BJ (cell line): ENCODE results near the gene MRPL40. TPM values are rescaled to one million over a fixed set of nuclear protein-coding genes. Genes with fewer than 3 reads are reported as not detected.

ENCODE experiments used
- CTCF ChIA-PET: fragments of 350-600 bp; formaldehyde crosslinking; extraction: SDS; loops from one replicate; lab custom pipeline; 2021; ENCODE audit warnings: antibody characterized with exemption, inconsistent platforms; lab: Yijun Ruan, JAX
- POLR2A ChIA-PET: fragments of 300-600 bp; sonication (Branson Sonifier 250); formaldehyde crosslinking; extraction: SDS; loops from one replicate; lab custom pipeline; 2021; ENCODE audit warnings: antibody characterized with exemption; lab: Charles Lee
- DNase-seq: peaks from one replicate; pipeline ENCODE4 v3.0.0-alpha.2; 2011; ENCODE audit warnings: low read depth
- H3K27me3 ChIP-seq: 2 replicates; pipeline ENCODE4 v1.6.0; 2011; ENCODE audit warnings: low read length; ENCODE audit not compliant: control insufficient read depth, insufficient read depth
- H3K36me3 ChIP-seq: 2 replicates; pipeline ENCODE4 v1.5.1; 2011; ENCODE audit warnings: low read length; ENCODE audit not compliant: control insufficient read depth, insufficient read depth
- H3K4me3 ChIP-seq: 2 replicates; pipeline ENCODE4 v1.5.1; 2011; ENCODE audit warnings: low read depth, mild to moderate bottlenecking, control low read depth, low read length
- polyA plus RNA-seq: library from polyadenylated mRNA; depleted of rRNA; stranded (reverse); fragments of >200 nt; gene quantifications from 2 replicates; pipeline ENCODE4 v1.2.3, GENCODE V29; 2011
- TF ChIP-seq, protein P1 (sequence below): IDR thresholded peaks from 2 replicates; pipeline ENCODE4 v1.5.1; 2011; ENCODE audit warnings: low read depth, mild to moderate bottlenecking, control low read depth, inconsistent platforms, low read length, moderate library complexity; ENCODE audit not compliant: insufficient read depth

MRPL40 gene
- polyA plus RNA-seq, 1 experiment, result 35.5 TPM

DNA sequence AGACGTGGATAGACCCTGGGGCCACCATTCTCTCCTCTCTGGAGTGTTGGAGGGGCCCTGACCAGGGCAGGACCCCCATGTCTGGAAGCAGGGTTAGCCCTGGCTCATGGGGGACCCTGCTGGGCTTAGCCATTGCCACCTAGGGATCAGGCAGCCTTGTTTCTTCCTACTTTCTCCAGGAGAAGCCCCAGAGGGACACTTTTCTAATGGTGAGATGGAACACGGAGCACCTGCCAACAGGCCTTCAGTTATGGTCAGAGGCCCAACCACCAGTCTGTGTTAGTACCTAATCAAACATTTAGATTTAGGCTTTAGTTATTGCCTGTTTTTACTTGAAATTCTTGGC lies 17.1 kb downstream of the MRPL40 start:
- CTCF ChIA-PET, result interaction anchor here (0.6 to 0.7 kb wide), 2 partner anchors 18 to 123 kb away, joined by 3 read pairs; no protein-coding TSS in a partner anchor
- Histone ChIP-seq H3K4me3 (no peak overlapping the region), H3K27me3 (no peaks in the 10 kb centered on the region), H3K36me3 (peaks cover 10% of the 10 kb centered on the region)
- POLR2A ChIA-PET, result no interaction called here
- DNase-seq, result no peak
- TF ChIP-seq, protein P1, sequence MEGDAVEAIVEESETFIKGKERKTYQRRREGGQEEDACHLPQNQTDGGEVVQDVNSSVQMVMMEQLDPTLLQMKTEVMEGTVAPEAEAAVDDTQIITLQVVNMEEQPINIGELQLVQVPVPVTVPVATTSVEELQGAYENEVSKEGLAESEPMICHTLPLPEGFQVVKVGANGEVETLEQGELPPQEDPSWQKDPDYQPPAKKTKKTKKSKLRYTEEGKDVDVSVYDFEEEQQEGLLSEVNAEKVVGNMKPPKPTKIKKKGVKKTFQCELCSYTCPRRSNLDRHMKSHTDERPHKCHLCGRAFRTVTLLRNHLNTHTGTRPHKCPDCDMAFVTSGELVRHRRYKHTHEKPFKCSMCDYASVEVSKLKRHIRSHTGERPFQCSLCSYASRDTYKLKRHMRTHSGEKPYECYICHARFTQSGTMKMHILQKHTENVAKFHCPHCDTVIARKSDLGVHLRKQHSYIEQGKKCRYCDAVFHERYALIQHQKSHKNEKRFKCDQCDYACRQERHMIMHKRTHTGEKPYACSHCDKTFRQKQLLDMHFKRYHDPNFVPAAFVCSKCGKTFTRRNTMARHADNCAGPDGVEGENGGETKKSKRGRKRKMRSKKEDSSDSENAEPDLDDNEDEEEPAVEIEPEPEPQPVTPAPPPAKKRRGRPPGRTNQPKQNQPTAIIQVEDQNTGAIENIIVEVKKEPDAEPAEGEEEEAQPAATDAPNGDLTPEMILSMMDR, result no peak

DNA sequence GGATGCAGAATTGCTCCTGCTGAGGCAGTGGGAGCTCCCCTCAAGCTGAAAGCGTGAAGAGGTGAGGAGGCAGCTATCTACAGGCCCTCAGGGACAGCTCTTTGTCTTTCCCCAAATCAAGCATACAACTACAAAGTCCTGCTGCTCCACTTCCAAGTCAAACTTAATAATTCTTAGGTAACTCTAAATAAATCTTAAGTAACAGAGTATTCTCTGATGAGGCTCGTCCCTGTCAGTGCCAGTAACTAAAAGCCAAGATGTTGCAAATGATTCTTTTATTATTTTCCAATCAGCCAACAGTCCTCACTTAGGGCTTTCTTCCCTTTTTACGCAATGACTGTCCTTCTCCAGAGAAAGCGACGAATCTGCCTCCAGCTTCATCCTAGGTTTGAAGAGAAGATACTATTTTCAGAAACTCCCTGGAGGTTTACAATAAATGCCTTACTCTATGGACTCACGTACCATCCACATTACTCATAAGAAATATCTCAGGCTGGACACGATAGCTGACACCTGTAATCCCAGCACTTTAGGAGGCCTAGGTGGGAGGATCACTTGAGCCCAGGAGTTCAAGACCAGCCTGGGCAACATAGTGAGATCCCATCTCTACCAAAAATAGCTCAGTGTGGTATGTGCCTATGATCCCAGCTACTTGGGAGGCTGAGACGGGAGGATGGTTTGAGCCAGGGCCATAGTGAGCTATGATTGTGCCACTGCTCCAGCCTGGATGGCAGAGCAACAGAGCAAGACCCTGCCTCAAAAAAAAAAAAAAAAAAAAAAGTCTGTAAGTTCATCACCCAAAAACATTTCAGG lies 18.2 kb downstream of the MRPL40 start:
- Histone ChIP-seq H3K27me3 (no peaks in the 10 kb centered on the region), H3K4me3 (no peak overlapping the region), H3K36me3 (peaks cover 16% of the 10 kb centered on the region)
- DNase-seq, result no peak
- POLR2A ChIA-PET, result no interaction called here
- TF ChIP-seq, protein P1, result no peak
- CTCF ChIA-PET, result interaction anchor here (0.6 to 1.6 kb wide), 6 partner anchors 13 to 179 kb away, joined by 3 to 9 read pairs (median 4); no protein-coding TSS in a partner anchor

DNA sequence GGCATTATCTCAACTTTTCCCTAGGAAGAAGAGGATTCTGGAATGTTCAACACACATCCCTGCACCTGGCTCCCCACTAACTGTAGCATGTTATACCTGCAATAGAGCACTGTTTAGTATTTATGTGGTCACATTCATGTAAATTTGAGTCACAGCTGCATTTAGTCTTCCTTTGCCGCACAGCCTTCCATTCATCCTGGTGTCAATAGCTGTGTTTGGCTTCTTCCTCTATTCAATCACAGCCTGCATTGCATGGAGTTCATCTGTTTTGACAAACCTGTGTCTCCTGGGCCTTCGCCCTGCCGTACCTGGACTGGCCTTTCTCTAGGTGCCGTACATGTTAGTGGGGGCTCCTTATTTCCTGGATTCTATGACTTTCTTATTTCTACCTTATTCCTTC lies 19.2 kb downstream of the MRPL40 start:
- H3K4me3 ChIP-seq, result no peak overlapping the region
- TF ChIP-seq, protein P1, result no peak
- no peak for DNase-seq
- CTCF ChIA-PET, result interaction anchor here (1.3 to 1.6 kb wide), 4 partner anchors 12 to 178 kb away, joined by 3 to 9 read pairs (median 4); no protein-coding TSS in a partner anchor
- POLR2A ChIA-PET, result no interaction called here
- H3K27me3 ChIP-seq, result no peaks in the 10 kb centered on the region
- peaks cover 23% of the 10 kb centered on the region for H3K36me3 ChIP-seq

DNA sequence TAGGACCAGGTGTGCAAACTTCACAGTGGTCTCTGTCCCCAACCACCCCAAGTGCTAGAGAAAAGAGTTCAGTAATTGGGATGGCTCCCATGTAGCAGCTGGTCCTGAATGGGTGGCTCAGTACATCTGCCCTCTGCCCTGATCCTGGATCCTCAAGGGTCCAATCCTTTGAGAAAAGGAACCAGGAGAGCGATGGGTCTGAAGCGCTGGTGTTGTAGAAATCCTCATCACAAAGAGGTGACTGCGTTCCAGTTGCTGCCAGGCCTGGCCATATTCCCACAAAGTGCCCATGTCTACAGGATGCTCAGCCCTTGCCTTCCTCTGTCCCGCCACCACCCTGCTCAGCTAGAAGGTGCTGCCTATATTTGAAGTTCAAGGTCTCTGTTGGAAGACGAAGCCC lies 21.4 kb downstream of the MRPL40 start:
- POLR2A ChIA-PET, result no interaction called here
- DNase-seq, result no peak
- no peaks in the 10 kb centered on the region for H3K27me3 ChIP-seq
- peaks cover 28% of the 10 kb centered on the region for H3K36me3 ChIP-seq
- TF ChIP-seq, protein P1, result no peak
- no peak overlapping the region for H3K4me3 ChIP-seq
- CTCF ChIA-PET, result no interaction called here

DNA sequence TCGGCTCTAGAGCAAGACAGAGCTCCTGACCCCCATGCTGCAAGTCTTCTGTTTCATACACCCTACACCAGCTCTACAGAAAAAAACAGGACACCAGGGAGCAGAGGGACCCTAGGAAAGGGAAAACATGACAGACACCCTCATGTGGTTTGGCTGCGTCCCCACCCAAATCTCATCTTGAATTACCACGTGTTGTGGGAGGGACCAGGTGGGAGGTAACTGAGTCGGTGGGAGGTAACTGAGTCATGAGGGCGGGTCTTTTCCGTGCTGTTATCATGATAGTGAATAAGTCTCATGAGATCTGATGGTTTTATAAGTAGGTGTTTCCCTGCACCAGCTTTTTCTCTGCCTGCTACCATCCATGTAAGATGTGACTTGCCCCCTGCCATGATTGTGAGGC lies 21.8 kb downstream of the MRPL40 start:
- Histone ChIP-seq H3K36me3 (peaks cover 26% of the 10 kb centered on the region), H3K27me3 (no peaks in the 10 kb centered on the region), H3K4me3 (no peak overlapping the region)
- ChIA-PET POLR2A (no interaction called here), CTCF (interaction anchor here (0.6 kb wide), 1 partner anchor 36 kb away, joined by 3 read pairs; no protein-coding TSS in a partner anchor)
- DNase-seq, result no peak
- TF ChIP-seq, protein P1, result no peak
